ENCODE data around the gene GHR.

The GHR gene

GRCh38 chr5:42621662-42622061 is 198.4 kb downstream of the GHR start:
- H3F3A ChIP-seq (ENCODE audit: insufficient read depth, low read length) = no peaks in the 10 kb centered on the region
- no peaks in the 10 kb centered on the region for H3K79me2 ChIP-seq (ENCODE audit: insufficient read depth, low read length)
- no peaks in the 10 kb centered on the region for H4K20me1 ChIP-seq (ENCODE audit: insufficient read depth, low read length)
- H3K27ac ChIP-seq (ENCODE audit: low read depth, low read length, poor library complexity, severe bottlenecking) = peak overlapping the region; percentile 39
- H3K4me1 ChIP-seq (ENCODE audit: insufficient read depth, low read length, severe bottlenecking) = peaks cover 15% of the 10 kb centered on the region
- no peaks in the 10 kb centered on the region for H3K9me3 ChIP-seq (ENCODE audit: low read length)
- TF ChIP-seq EZH2 (IDR thresholded peaks at IDR 0.05; ENCODE audit: borderline replicate concordance, low read length) = no peak
- no peak for TF ChIP-seq CTCF (IDR thresholded peaks at IDR 0.05; ENCODE audit: low read length)
- H3K9me2 ChIP-seq (ENCODE audit: low read depth, low read length) = no peaks in the 10 kb centered on the region
- H3K4me2 ChIP-seq (ENCODE audit: low read length) = no peak overlapping the region
- H3K36me3 ChIP-seq (ENCODE audit: insufficient read depth, low read length) = no peaks in the 10 kb centered on the region
- H2AFZ ChIP-seq (ENCODE audit: low read length) = no peak overlapping the region
- no peak overlapping the region for H3K9ac ChIP-seq (ENCODE audit: low read length)
- no peaks in the 10 kb centered on the region for H3K27me3 ChIP-seq (ENCODE audit: insufficient read depth, low read length)
- H3K4me3 ChIP-seq (ENCODE audit: low read depth, low read length, poor library complexity, severe bottlenecking) = no peak overlapping the region

GRCh38 chr5:42624912-42625311 is 201.7 kb downstream of the GHR start:
- H2AFZ ChIP-seq (ENCODE audit: low read length) = no peak overlapping the region
- no peaks in the 10 kb centered on the region for H3K9me3 ChIP-seq (ENCODE audit: low read length)
- no peak overlapping the region for H3K27ac ChIP-seq (ENCODE audit: low read depth, low read length, poor library complexity, severe bottlenecking)
- H4K20me1 ChIP-seq (ENCODE audit: insufficient read depth, low read length) = no peaks in the 10 kb centered on the region
- H3F3A ChIP-seq (ENCODE audit: insufficient read depth, low read length) = no peaks in the 10 kb centered on the region
- no peaks in the 10 kb centered on the region for H3K9me2 ChIP-seq (ENCODE audit: low read depth, low read length)
- H3K27me3 ChIP-seq (ENCODE audit: insufficient read depth, low read length) = no peaks in the 10 kb centered on the region
- no peaks in the 10 kb centered on the region for H3K79me2 ChIP-seq (ENCODE audit: insufficient read depth, low read length)
- H3K4me3 ChIP-seq (ENCODE audit: low read depth, low read length, poor library complexity, severe bottlenecking) = no peak overlapping the region
- no peaks in the 10 kb centered on the region for H3K36me3 ChIP-seq (ENCODE audit: insufficient read depth, low read length)
- H3K4me2 ChIP-seq (ENCODE audit: low read length) = no peak overlapping the region
- peaks cover 15% of the 10 kb centered on the region for H3K4me1 ChIP-seq (ENCODE audit: insufficient read depth, low read length, severe bottlenecking)
- TF ChIP-seq CTCF (IDR thresholded peaks at IDR 0.05; ENCODE audit: low read length) (no peak), EZH2 (IDR thresholded peaks at IDR 0.05; ENCODE audit: borderline replicate concordance, low read length) (no peak)
- H3K9ac ChIP-seq (ENCODE audit: low read length) = no peak overlapping the region

- TF ChIP-seq EZH2 (IDR thresholded peaks at IDR 0.05; ENCODE audit: borderline replicate concordance, low read length) = no peak
- no peak for TF ChIP-seq CTCF (IDR thresholded peaks at IDR 0.05; ENCODE audit: low read length)
These were observed 203.2 kb downstream of the GHR start for GRCh38 chr5:42626462-42626861.

More at GRCh38 chr5:42626462-42626861, 203.2 kb downstream of the GHR start:
- Histone ChIP-seq H4K20me1 (ENCODE audit: insufficient read depth, low read length) (no peaks in the 10 kb centered on the region), H3K36me3 (ENCODE audit: insufficient read depth, low read length) (no peaks in the 10 kb centered on the region), H3K27ac (ENCODE audit: low read depth, low read length, poor library complexity, severe bottlenecking) (no peak overlapping the region), H3K4me2 (ENCODE audit: low read length) (no peak overlapping the region), H3K9ac (ENCODE audit: low read length) (no peak overlapping the region), H3K4me1 (ENCODE audit: insufficient read depth, low read length, severe bottlenecking) (peaks cover 6% of the 10 kb centered on the region), H2AFZ (ENCODE audit: low read length) (no peak overlapping the region), H3F3A (ENCODE audit: insufficient read depth, low read length) (no peaks in the 10 kb centered on the region), H3K9me3 (ENCODE audit: low read length) (no peaks in the 10 kb centered on the region), H3K79me2 (ENCODE audit: insufficient read depth, low read length) (no peaks in the 10 kb centered on the region), H3K9me2 (ENCODE audit: low read depth, low read length) (no peaks in the 10 kb centered on the region), H3K4me3 (ENCODE audit: low read depth, low read length, poor library complexity, severe bottlenecking) (no peak overlapping the region), H3K27me3 (ENCODE audit: insufficient read depth, low read length) (no peaks in the 10 kb centered on the region)
